DOHH2 (cell line): ENCODE results near the gene CLVS2.

Experiments
- H3F3A ChIP-seq: fragments of 200-600 bp; sonication (generic), shearing (Covaris generic); 2 replicates; pipeline ENCODE4 v1.6.0; 2016; ENCODE audit warnings: antibody characterized with exemption, mild to moderate bottlenecking; ENCODE audit not compliant: control insufficient read depth, insufficient read depth
- H3K27ac ChIP-seq: fragments of 200-600 bp; sonication (generic); 2 replicates; pipeline ENCODE4 v1.5.1; 2014; ENCODE audit warnings: low read depth, mild to moderate bottlenecking, low read length, moderate library complexity
- H3K27me3 ChIP-seq: fragments of 200-600 bp; sonication (generic); 2 replicates; pipeline ENCODE4 v1.6.1; 2014; ENCODE audit warnings: mild to moderate bottlenecking, low read length, mixed read lengths; ENCODE audit not compliant: control insufficient read depth
- H3K36me3 ChIP-seq: fragments of 200-600 bp; sonication (generic); 2 replicates; pipeline ENCODE4 v1.6.1; 2014; ENCODE audit warnings: mild to moderate bottlenecking, low read length, moderate library complexity, mixed read lengths; ENCODE audit not compliant: control insufficient read depth
- H3K4me1 ChIP-seq: fragments of 200-600 bp; sonication (generic); 2 replicates; pipeline ENCODE4 v1.6.1; 2014; ENCODE audit warnings: mild to moderate bottlenecking, low read length, mixed read lengths; ENCODE audit not compliant: control insufficient read depth
- H3K4me2 ChIP-seq: fragments of 200-600 bp; sonication (generic); 2 replicates; pipeline ENCODE4 v1.6.0; 2014; ENCODE audit warnings: mild to moderate bottlenecking, low read length, moderate library complexity
- H3K4me3 ChIP-seq: fragments of 200-600 bp; sonication (generic); 2 replicates; pipeline ENCODE4 v1.5.1; 2014; ENCODE audit warnings: mild to moderate bottlenecking, low read length, mixed read lengths
- H3K79me2 ChIP-seq: fragments of 200-600 bp; sonication (generic); 2 replicates; pipeline ENCODE4 v1.6.1; 2014; ENCODE audit warnings: mild to moderate bottlenecking, low read length, mixed read lengths; ENCODE audit not compliant: control insufficient read depth
- H3K9me2 ChIP-seq: fragments of 200-600 bp; sonication (generic); replicated peaks from 2 replicates; pipeline ENCODE4 v1.6.1; 2014; ENCODE audit warnings: mild to moderate bottlenecking, low read length, mixed read lengths; ENCODE audit not compliant: control insufficient read depth
- H3K9me3 ChIP-seq: fragments of 200-600 bp; sonication (generic); 2 replicates; pipeline ENCODE4 v1.6.1; 2014; ENCODE audit warnings: antibody characterized with exemption, low read length, mixed read lengths; ENCODE audit not compliant: control insufficient read depth, insufficient read depth
- H4K20me1 ChIP-seq: fragments of 200-600 bp; sonication (generic); 2 replicates; pipeline ENCODE4 v1.6.0; 2014; ENCODE audit warnings: low read depth, mild to moderate bottlenecking, antibody characterized with exemption, low read length, moderate library complexity; ENCODE audit not compliant: control insufficient read depth, insufficient read depth
- EZH2phosphoT487 ChIP-seq: fragments of 200-600 bp; sonication (generic); IDR thresholded peaks from 2 replicates; pipeline ENCODE4 v1.6.1; 2017; ENCODE audit warnings: borderline replicate concordance, mild to moderate bottlenecking, antibody characterized with exemption, low read length, moderate library complexity, mixed read lengths
- TF ChIP-seq, protein P1 (sequence below): fragments of 200-600 bp; sonication (generic); IDR thresholded peaks from one replicate; pipeline ENCODE4 v1.5.1; 2014; ENCODE audit warnings: antibody characterized with exemption, mild to moderate bottlenecking, low read depth, low read length; ENCODE audit not compliant: poor library complexity, severe bottlenecking

CLVS2 gene

GRCh38 chr6:123028263-123028662, 32.2 kb downstream of the CLVS2 start:
- H3K4me1 ChIP-seq = peaks cover 3% of the 10 kb centered on the region
- H3F3A ChIP-seq = no peaks in the 10 kb centered on the region
- H3K27ac ChIP-seq = no peak overlapping the region
- H3K9me2 ChIP-seq = no peaks in the 10 kb centered on the region
- no peaks in the 10 kb centered on the region for H4K20me1 ChIP-seq
- H3K4me2 ChIP-seq = no peak overlapping the region
- H3K79me2 ChIP-seq = no peaks in the 10 kb centered on the region
- no peaks in the 10 kb centered on the region for H3K36me3 ChIP-seq
- H3K27me3 ChIP-seq = no peaks in the 10 kb centered on the region
- peaks cover 3% of the 10 kb centered on the region; the same call in 1 of the 2 replicates for H3K9me3 ChIP-seq
- H3K4me3 ChIP-seq = no peak overlapping the region
- TF ChIP-seq, protein P1, sequence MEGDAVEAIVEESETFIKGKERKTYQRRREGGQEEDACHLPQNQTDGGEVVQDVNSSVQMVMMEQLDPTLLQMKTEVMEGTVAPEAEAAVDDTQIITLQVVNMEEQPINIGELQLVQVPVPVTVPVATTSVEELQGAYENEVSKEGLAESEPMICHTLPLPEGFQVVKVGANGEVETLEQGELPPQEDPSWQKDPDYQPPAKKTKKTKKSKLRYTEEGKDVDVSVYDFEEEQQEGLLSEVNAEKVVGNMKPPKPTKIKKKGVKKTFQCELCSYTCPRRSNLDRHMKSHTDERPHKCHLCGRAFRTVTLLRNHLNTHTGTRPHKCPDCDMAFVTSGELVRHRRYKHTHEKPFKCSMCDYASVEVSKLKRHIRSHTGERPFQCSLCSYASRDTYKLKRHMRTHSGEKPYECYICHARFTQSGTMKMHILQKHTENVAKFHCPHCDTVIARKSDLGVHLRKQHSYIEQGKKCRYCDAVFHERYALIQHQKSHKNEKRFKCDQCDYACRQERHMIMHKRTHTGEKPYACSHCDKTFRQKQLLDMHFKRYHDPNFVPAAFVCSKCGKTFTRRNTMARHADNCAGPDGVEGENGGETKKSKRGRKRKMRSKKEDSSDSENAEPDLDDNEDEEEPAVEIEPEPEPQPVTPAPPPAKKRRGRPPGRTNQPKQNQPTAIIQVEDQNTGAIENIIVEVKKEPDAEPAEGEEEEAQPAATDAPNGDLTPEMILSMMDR = no peak
- no peak for TF ChIP-seq EZH2phosphoT487

GRCh38 chr6:123030282-123030681, 34.2 kb downstream of the CLVS2 start:
- Histone ChIP-seq H4K20me1 (no peaks in the 10 kb centered on the region), H3K27me3 (no peaks in the 10 kb centered on the region), H3K9me3 (no peaks in the 10 kb centered on the region), H3K27ac (no peak overlapping the region), H3K79me2 (no peaks in the 10 kb centered on the region), H3K36me3 (no peaks in the 10 kb centered on the region), H3K4me2 (no peak overlapping the region), H3K9me2 (no peaks in the 10 kb centered on the region), H3F3A (no peaks in the 10 kb centered on the region), H3K4me1 (no peaks in the 10 kb centered on the region), H3K4me3 (no peak overlapping the region)
- TF ChIP-seq EZH2phosphoT487 = no peak
- TF ChIP-seq, protein P1 = no peak

DNA sequence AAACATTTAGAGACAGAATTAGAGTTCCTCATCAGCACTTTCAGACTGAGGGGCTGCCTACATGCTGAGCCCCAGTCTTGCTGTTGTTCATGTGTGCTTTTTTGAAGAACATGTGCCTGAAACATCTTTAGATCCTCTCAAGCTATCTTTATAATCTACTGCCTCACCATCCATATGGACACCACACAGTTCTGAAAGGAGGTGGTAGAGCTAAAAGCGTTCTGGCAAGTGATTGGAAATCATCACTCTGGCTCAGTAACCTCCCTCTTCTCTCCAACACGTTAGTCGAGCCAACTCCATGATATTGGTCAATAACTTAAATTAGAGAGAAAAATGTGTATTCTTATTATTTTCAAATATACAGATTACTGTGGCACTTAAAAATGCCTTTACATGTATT, 40.6 kb downstream of the CLVS2 start:
- no peak overlapping the region for H3K4me3 ChIP-seq
- H3K27me3 ChIP-seq = no peaks in the 10 kb centered on the region
- no peaks in the 10 kb centered on the region for H3F3A ChIP-seq
- H3K27ac ChIP-seq = no peak overlapping the region
- H3K4me1 ChIP-seq = no peaks in the 10 kb centered on the region
- no peaks in the 10 kb centered on the region for H3K9me3 ChIP-seq
- no peak overlapping the region for H3K4me2 ChIP-seq
- no peaks in the 10 kb centered on the region for H3K79me2 ChIP-seq
- no peaks in the 10 kb centered on the region for H3K36me3 ChIP-seq
- no peaks in the 10 kb centered on the region for H3K9me2 ChIP-seq
- no peak for TF ChIP-seq EZH2phosphoT487
- TF ChIP-seq, protein P1 = no peak
- no peaks in the 10 kb centered on the region for H4K20me1 ChIP-seq

DNA sequence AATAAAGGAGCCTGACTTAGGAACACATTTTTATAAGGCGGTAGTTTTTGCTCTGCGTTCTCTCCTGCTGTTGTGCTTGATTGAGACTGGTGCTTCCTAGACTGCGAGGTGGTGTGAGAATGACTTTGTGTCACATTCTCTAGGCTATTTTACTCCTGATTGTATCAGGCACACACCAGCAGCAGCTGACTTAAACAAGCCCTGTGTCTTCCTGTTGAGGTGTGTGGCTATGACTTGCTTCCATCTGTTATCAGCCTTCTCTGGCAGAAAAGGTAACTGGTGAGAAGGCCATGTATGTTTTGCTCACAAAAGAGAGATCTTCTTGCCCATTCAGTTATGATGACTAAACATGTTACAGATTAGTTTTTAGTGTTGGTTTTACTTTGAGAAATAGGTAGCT, 43.4 kb downstream of the CLVS2 start:
- H3K4me1 ChIP-seq = no peaks in the 10 kb centered on the region
- no peak overlapping the region for H3K27ac ChIP-seq
- no peak overlapping the region for H3K4me2 ChIP-seq
- no peaks in the 10 kb centered on the region for H4K20me1 ChIP-seq
- H3K4me3 ChIP-seq = no peak overlapping the region
- no peaks in the 10 kb centered on the region for H3K79me2 ChIP-seq
- H3K27me3 ChIP-seq = no peaks in the 10 kb centered on the region
- no peaks in the 10 kb centered on the region for H3K9me2 ChIP-seq
- H3F3A ChIP-seq = no peaks in the 10 kb centered on the region
- no peaks in the 10 kb centered on the region for H3K36me3 ChIP-seq
- TF ChIP-seq EZH2phosphoT487 = no peak
- H3K9me3 ChIP-seq = no peaks in the 10 kb centered on the region
